Osteoblast (primary cell): ENCODE data around the gene MESP1. TPM values are rescaled to one million over a fixed set of nuclear protein-coding genes. Genes with fewer than 3 reads are reported as not detected.

Experiments
- DNase-seq: peaks from one replicate; pipeline ENCODE4 v3.0.0; 2011; ENCODE audit warnings: low spot score, mixed read lengths; ENCODE audit not compliant: insufficient read length; ENCODE audit errors: missing footprints
- H2AFZ ChIP-seq: 2 replicates; pipeline ENCODE4 v1.6.0; 2011; ENCODE audit warnings: mild to moderate bottlenecking, low read length
- H3K27ac ChIP-seq: 2 replicates; pipeline ENCODE4 v1.5.1; 2011; ENCODE audit warnings: mild to moderate bottlenecking, low read depth, low read length, moderate library complexity
- H3K27me3 ChIP-seq: 2 replicates; pipeline ENCODE4 v1.6.0; 2012; ENCODE audit warnings: mild to moderate bottlenecking, control low read depth, inconsistent platforms, low read length, moderate library complexity; ENCODE audit not compliant: insufficient read depth
- H3K36me3 ChIP-seq: 2 replicates; pipeline ENCODE4 v1.5.1; 2011; ENCODE audit warnings: mild to moderate bottlenecking, low read length, control low read depth, moderate library complexity; ENCODE audit not compliant: insufficient read depth
- H3K4me1 ChIP-seq: 2 replicates; pipeline ENCODE4 v1.5.1; 2011; ENCODE audit warnings: mild to moderate bottlenecking, low read length, control low read depth, moderate library complexity; ENCODE audit not compliant: insufficient read depth
- H3K4me2 ChIP-seq: 2 replicates; pipeline ENCODE4 v1.6.0; 2011; ENCODE audit warnings: mild to moderate bottlenecking, low read length; ENCODE audit not compliant: insufficient read depth
- H3K4me3 ChIP-seq: fragments of 200-600 bp; sonication (generic); 3 replicates; pipeline ENCODE4 v1.5.1; 2012; ENCODE audit warnings: mild to moderate bottlenecking, low read length, inconsistent platforms; ENCODE audit not compliant: insufficient read depth
- H3K79me2 ChIP-seq: 2 replicates; pipeline ENCODE4 v1.6.0; 2012; ENCODE audit warnings: mild to moderate bottlenecking, low read length, control low read depth, inconsistent platforms; ENCODE audit not compliant: insufficient read depth
- H3K9me3 ChIP-seq: 2 replicates; pipeline ENCODE4 v1.5.1; 2011; ENCODE audit warnings: low read depth, low read length, control low read depth
- H4K20me1 ChIP-seq: 2 replicates; pipeline ENCODE4 v1.6.0; 2012; ENCODE audit warnings: mild to moderate bottlenecking, low read length, control low read depth; ENCODE audit not compliant: insufficient read depth
- total RNA-seq: library from RNA; depleted of rRNA; stranded (reverse); fragments of >200 nt; gene quantifications from 2 replicates; pipeline ENCODE4 v1.2.3, GENCODE V29; 2012
- TF ChIP-seq, protein P1 (sequence below): IDR thresholded peaks from 2 replicates; pipeline ENCODE4 v1.5.1; 2011; ENCODE audit warnings: mild to moderate bottlenecking, low read depth, low read length, moderate library complexity; ENCODE audit errors: extremely low read depth

Gene MESP1
- total RNA-seq, 1 donor: under 0.01 TPM

DNA sequence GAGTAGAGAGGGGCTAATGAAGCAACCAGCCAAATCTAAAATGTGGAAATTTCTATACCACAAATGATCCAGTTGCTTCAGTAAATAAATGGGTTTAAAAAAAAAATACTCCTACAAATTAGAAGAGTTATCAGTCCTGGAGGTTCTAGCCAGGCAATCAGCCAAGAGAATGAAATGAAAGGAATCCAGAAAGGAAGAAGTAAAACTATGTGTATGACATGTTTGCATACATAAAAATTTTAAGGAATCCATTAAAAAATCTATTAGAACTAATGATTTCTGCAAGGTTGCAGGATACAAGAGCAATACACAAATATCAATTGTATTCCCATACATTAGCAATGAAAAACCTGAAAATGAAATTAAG is 34.7 kb upstream of the MESP1 start:
- Histone ChIP-seq H3K4me1 (peaks cover 10% of the 10 kb centered on the region), H3K4me3 (no peak overlapping the region), H3K79me2 (peaks cover 6% of the 10 kb centered on the region), H3K27ac (no peak overlapping the region), H4K20me1 (peaks cover 8% of the 10 kb centered on the region), H3K9me3 (no peaks in the 10 kb centered on the region), H3K27me3 (no peaks in the 10 kb centered on the region), H3K36me3 (peaks cover 57% of the 10 kb centered on the region), H2AFZ (no peak overlapping the region), H3K4me2 (no peak overlapping the region)
- TF ChIP-seq, protein P1, sequence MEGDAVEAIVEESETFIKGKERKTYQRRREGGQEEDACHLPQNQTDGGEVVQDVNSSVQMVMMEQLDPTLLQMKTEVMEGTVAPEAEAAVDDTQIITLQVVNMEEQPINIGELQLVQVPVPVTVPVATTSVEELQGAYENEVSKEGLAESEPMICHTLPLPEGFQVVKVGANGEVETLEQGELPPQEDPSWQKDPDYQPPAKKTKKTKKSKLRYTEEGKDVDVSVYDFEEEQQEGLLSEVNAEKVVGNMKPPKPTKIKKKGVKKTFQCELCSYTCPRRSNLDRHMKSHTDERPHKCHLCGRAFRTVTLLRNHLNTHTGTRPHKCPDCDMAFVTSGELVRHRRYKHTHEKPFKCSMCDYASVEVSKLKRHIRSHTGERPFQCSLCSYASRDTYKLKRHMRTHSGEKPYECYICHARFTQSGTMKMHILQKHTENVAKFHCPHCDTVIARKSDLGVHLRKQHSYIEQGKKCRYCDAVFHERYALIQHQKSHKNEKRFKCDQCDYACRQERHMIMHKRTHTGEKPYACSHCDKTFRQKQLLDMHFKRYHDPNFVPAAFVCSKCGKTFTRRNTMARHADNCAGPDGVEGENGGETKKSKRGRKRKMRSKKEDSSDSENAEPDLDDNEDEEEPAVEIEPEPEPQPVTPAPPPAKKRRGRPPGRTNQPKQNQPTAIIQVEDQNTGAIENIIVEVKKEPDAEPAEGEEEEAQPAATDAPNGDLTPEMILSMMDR: no peak
- DNase-seq: no peak

DNA sequence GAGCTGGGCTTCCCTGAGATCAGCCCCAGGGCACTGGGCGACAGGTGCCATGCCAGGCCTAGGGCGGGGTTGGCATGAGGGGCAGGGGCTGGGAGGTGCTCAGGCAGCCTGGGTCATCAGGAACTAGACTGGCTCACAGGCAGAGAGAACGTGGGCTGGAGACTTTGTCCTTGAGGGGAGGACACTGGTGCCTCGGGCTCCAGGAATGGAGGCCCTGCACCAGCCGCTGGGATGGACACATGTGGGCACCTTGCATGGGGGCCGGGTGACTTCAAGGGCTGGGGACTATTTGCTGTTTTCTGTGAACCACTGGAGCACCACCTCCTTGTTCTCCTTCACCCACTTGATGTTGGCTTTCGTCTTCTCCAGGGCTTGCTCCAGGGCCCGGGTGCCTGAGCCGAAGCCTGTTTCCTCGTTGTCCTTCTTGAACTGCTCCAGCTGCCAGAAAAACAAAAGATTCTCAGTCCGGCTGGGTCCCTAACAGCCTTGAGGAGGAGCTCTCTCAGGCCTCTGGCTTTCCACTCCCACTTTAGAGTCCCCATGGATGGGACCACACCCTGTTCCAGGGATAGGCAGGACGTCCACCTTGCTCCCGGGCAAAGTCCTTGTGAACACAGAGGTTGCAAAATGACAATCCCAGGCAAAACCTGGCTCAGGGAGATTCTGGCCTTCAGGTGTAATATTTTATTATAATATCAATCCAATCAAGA is 34.2 kb upstream of the MESP1 start:
- Histone ChIP-seq H3K9me3 (no peaks in the 10 kb centered on the region), H3K4me3 (no peak overlapping the region), H3K27me3 (no peaks in the 10 kb centered on the region), H3K4me1 (peaks cover 10% of the 10 kb centered on the region), H3K4me2 (no peak overlapping the region), H4K20me1 (peaks cover 6% of the 10 kb centered on the region), H2AFZ (no peak overlapping the region), H3K79me2 (peaks cover 3% of the 10 kb centered on the region), H3K27ac (no peak overlapping the region), H3K36me3 (peaks cover 51% of the 10 kb centered on the region)
- TF ChIP-seq, protein P1: no peak
- DNase-seq: peak; percentile 49

DNA sequence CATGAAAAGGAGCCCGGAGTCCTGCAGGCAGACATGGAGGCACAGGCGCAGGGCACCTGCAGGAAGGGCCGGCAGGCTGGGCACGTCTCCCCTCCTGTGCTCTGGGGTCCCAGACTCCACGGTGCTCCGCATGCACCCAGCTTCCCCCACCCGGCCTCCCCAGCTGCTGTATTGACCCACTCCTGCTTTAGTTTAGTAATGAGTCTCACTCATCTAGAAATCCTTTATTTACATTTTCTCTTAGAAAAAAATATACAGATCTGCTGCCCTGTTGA is 33.6 kb upstream of the MESP1 start:
- no peaks in the 10 kb centered on the region for H3K9me3 ChIP-seq
- peaks cover 3% of the 10 kb centered on the region for H3K79me2 ChIP-seq
- TF ChIP-seq, protein P1: no peak
- no peak overlapping the region for H3K4me2 ChIP-seq
- DNase-seq: no peak
- H3K36me3 ChIP-seq: peaks cover 47% of the 10 kb centered on the region
- H3K27me3 ChIP-seq: no peaks in the 10 kb centered on the region
- no peak overlapping the region for H3K27ac ChIP-seq
- H3K4me1 ChIP-seq: peaks cover 10% of the 10 kb centered on the region
- H4K20me1 ChIP-seq: peaks cover 4% of the 10 kb centered on the region
- no peak overlapping the region for H3K4me3 ChIP-seq
- no peak overlapping the region for H2AFZ ChIP-seq

DNA sequence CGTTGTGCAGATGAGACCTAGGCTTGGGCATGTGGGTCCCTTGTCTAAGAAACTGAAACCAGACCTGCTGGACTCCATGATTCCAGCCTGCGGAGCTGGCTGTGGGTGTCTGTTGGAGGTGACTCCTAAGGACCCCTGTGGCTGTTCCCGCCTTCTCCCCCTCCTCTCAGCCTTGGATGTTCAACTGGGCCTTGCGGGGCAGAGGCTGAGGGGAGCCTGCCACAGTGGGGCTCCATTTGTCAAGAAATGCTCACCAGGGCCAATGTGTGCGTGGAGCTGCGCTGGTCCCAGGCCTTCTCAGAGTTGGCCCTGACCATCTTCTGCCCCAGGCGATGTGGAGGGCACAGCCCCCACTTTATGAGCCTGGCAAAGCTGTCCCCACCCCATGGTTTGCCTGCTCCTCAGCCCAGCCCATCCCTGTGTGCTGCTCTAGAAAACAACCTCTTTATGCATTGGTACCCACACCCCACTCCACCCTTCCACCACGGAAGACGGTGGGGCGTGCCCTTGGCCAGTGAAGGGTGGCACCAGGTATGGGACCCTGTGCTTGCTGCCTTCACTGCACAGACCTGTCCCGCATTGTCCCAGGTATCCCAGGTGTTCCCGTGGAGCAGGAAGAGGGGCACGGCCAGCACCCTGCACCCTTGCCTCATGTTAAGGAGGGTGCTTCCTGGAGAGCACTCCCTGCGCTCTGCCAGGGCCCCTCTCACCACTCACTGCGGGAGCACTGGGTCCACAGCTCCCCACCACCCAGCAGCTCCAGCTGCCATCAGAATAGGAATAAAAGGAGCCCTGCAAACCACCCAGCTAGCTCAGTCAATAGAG is 33.0 kb upstream of the MESP1 start:
- H3K4me2 ChIP-seq: no peak overlapping the region
- no peak overlapping the region for H2AFZ ChIP-seq
- H3K27me3 ChIP-seq: no peaks in the 10 kb centered on the region
- H3K9me3 ChIP-seq: no peaks in the 10 kb centered on the region
- no peak overlapping the region for H3K27ac ChIP-seq
- TF ChIP-seq, protein P1: no peak
- H3K79me2 ChIP-seq: peaks cover 3% of the 10 kb centered on the region
- H3K4me1 ChIP-seq: peaks cover 10% of the 10 kb centered on the region
- H3K4me3 ChIP-seq: no peak overlapping the region
- peaks cover 42% of the 10 kb centered on the region for H3K36me3 ChIP-seq
- peaks cover 4% of the 10 kb centered on the region for H4K20me1 ChIP-seq
- DNase-seq: peak; percentile 25
